Nephron progenitor cell (in vitro differentiated cells): ENCODE results near the gene PXN.
"Not testable (repeated sequence)": the region's sequence is repeated elsewhere in the genome, so short reads cannot be mapped to it uniquely, and the experiment has no call there.

Experiments
- DNase-seq: peaks from one replicate; pipeline ENCODE4 v3.0.0; 2021
- H3K27ac Mint-ChIP-seq: 2 replicates; pipeline ENCODE4 v1.8.0; 2021; ENCODE audit warnings: mild to moderate bottlenecking, moderate library complexity, mixed read lengths
- H3K27me3 Mint-ChIP-seq: 2 replicates; pipeline ENCODE4 v1.8.0; 2021; ENCODE audit warnings: mild to moderate bottlenecking, low read depth, mixed read lengths; ENCODE audit not compliant: poor library complexity
- H3K36me3 Mint-ChIP-seq: 2 replicates; pipeline ENCODE4 v1.8.0; 2021; ENCODE audit warnings: low read depth, mixed read lengths
- H3K4me1 Mint-ChIP-seq: 2 replicates; pipeline ENCODE4 v1.8.0; 2021; ENCODE audit warnings: mixed read lengths
- H3K4me3 Mint-ChIP-seq: 2 replicates; pipeline ENCODE4 v1.8.0; 2021; ENCODE audit warnings: mild to moderate bottlenecking, moderate library complexity, mixed read lengths
- H3K9me3 Mint-ChIP-seq: 2 replicates; pipeline ENCODE4 v1.8.0; 2021; ENCODE audit warnings: mild to moderate bottlenecking, moderate library complexity, mixed read lengths
- TF ChIP-seq, protein P1 (sequence below): fragments of 200-600 bp; sonication (generic); IDR thresholded peaks from 2 replicates; pipeline ENCODE4 v1.5.0; 2021; ENCODE audit warnings: antibody characterized with exemption

The PXN gene

DNA sequence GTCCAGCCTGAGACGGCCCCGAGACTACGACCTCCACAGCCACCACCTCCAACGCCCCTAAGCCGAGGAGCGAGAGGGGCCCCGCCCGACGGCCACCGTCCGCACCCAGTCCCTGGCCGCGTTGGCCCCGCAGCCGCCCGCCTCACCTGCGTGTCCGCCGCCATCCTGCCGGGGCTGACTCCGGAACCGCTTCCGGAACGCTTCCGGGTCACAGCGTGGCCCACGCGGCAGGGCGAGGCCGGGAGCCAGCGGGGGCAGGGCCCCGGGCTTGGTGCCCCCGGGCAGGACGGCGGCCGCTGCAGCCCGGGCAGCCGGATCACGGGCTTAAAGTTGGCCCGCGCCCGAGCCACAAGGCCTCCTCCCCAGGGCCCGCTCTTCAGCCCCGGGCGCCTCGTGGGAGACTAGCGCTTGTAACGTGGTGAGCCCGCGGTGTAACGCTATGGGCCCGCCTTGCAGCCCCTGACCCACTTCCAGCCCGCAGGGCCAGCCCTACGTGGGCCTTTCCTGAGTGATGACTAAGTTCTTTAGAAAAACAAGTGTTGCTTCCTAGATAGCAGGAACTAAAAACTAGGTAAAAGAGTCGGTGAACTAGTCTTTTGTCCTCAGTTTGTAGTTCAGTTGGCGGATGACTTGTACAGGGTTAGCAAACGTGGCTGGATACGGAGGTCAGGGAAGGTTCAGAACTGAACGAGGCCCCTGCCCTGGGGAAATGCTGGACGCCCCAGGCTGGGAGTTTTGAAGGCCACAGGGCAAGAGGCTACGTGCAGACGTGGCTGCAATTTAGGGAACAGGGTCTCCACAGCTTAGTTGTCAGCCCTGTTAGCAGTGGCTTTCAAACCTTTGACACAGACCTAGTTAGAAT, 70.8 kb downstream of the PXN start, which contains the start of gene GCN1:
TSS of gene GCN1 (minus strand) at position 182 of the 862 bp plus-strand sequence. CDS start at position 164, 18 bp downstream.
- Mint-ChIP-seq H3K27ac (peak within 1 kb of the TSS; percentile 99), H3K4me1 (peaks cover 44% of the 10 kb centered on the region), H3K36me3 (peaks cover 43% of the 10 kb centered on the region), H3K9me3 (no peaks in the 10 kb centered on the region), H3K27me3 (no peaks in the 10 kb centered on the region), H3K4me3 (peak within 1 kb of the TSS; percentile 90)
- TF ChIP-seq, protein P1, sequence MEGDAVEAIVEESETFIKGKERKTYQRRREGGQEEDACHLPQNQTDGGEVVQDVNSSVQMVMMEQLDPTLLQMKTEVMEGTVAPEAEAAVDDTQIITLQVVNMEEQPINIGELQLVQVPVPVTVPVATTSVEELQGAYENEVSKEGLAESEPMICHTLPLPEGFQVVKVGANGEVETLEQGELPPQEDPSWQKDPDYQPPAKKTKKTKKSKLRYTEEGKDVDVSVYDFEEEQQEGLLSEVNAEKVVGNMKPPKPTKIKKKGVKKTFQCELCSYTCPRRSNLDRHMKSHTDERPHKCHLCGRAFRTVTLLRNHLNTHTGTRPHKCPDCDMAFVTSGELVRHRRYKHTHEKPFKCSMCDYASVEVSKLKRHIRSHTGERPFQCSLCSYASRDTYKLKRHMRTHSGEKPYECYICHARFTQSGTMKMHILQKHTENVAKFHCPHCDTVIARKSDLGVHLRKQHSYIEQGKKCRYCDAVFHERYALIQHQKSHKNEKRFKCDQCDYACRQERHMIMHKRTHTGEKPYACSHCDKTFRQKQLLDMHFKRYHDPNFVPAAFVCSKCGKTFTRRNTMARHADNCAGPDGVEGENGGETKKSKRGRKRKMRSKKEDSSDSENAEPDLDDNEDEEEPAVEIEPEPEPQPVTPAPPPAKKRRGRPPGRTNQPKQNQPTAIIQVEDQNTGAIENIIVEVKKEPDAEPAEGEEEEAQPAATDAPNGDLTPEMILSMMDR: no peak
- peak; percentile 84 for DNase-seq

DNA sequence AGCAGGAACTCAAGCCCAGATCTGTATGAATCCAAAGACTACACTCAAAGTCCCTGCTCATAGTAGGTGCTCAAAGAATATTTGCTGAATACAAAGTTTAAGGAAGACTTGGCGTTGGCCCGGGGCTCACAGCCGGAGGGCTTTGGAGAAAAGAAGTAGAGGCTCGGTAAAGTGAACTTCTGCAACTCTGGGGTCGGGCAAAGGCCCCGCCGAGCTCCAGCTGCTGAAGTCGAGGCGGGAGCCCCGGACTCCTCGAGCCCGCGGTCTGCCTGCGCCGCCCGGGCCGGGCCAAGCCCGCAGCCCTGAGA, 71.3 kb downstream of the PXN start:
- peaks cover 41% of the 10 kb centered on the region for H3K36me3 Mint-ChIP-seq
- peak overlapping the region; percentile 90 for H3K4me3 Mint-ChIP-seq
- TF ChIP-seq, protein P1: no peak
- H3K9me3 Mint-ChIP-seq: no peaks in the 10 kb centered on the region
- no peak for DNase-seq
- H3K27ac Mint-ChIP-seq: peak overlapping the region; percentile 88
- H3K4me1 Mint-ChIP-seq: peaks cover 38% of the 10 kb centered on the region
- H3K27me3 Mint-ChIP-seq: no peaks in the 10 kb centered on the region

DNA sequence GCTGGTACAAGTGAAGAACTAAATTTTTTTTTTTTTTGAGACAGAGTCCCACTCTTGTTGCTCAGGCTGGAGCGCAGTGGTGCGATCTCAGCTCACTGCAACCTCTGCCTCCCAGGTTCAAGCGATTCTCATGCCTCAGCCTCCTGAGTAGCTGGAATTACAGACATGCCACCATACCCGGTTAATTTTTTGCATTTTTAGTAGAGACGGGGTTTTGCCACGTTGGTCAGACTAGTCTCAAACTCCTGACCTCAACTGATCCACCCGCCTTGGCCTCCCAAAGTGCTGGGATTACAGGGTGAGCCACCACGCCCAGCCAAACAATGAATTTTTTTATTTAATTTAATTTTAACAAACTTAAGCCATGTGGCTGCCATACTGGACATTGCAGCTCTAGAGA, 72.2 kb downstream of the PXN start:
- H3K36me3 Mint-ChIP-seq: peaks cover 40% of the 10 kb centered on the region
- H3K27me3 Mint-ChIP-seq, H3K27ac Mint-ChIP-seq, H3K9me3 Mint-ChIP-seq, DNase-seq: not testable (repeated sequence)
- peaks cover 29% of the 10 kb centered on the region for H3K4me1 Mint-ChIP-seq
- peak overlapping the region; percentile 90 for H3K4me3 Mint-ChIP-seq

DNA sequence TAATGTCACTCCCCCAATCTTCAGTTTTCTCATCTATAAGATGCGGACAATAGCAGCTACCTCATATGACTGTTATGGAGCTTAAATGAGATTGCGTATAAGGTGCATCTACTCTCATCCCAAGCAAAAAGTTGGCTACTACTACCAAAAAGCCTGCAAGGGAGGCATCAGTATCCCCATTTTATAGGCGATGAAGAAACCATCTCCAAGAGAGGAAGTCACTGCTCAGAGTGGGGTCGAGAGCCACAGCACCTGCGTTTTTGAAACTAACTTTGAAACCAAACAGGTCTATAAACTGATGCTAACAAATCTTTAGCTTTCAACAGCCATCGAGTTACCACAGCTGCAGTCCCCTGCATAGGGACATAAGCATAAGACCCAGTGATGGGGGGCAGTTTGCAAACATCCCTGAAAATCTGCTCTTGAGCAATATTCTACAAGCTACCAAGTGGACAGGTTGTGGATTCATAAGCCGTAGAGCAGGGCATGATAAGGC, 74.5 kb downstream of the PXN start:
- Mint-ChIP-seq H3K9me3 (no peaks in the 10 kb centered on the region), H3K4me1 (peaks cover 15% of the 10 kb centered on the region), H3K4me3 (no peak overlapping the region), H3K27me3 (no peaks in the 10 kb centered on the region), H3K36me3 (peaks cover 38% of the 10 kb centered on the region), H3K27ac (no peak overlapping the region)
- TF ChIP-seq, protein P1: no peak
- no peak for DNase-seq

DNA sequence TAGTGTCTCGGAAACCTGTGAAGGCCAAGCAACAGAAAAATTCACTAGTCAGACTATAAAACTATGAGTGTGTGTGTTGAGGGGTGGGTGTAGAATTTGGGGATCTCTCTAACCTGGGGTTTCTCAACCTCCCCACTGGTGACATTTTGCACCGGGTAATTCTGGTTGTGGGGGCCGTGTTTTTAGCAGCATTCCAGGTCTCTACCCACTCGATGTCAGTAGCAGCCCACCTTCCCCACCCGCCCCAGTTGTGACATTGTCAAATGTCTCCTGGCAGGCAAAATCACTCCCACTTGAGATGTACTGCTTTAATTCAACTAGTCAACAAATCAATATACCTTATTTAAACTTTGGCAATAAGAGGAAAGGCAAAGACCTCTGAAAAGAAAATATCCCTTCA, 75.1 kb downstream of the PXN start:
- Mint-ChIP-seq H3K27me3 (no peaks in the 10 kb centered on the region), H3K27ac (no peak overlapping the region), H3K4me3 (no peak overlapping the region), H3K4me1 (peaks cover 14% of the 10 kb centered on the region), H3K9me3 (no peaks in the 10 kb centered on the region), H3K36me3 (peaks cover 38% of the 10 kb centered on the region)
- TF ChIP-seq, protein P1: no peak
- no peak for DNase-seq

DNA sequence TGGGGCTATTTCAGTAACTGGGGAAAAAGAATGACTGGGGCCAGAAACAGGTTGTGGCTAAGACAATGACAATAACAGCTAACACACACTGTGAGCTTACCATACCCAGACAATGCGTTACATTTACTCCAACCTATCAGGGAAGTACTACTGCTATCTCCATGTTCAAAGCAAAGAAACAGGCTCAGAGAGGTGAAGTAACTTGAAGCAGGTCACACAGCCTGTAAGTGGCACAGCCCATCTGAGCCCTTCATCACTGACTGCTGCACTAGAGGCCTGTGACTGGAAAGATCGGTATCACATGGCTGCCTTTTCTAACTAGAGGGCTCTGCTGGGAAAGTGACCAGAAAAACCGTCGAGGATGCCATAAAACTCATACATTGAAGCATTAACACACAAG, 78.9 kb downstream of the PXN start:
- no peak overlapping the region for H3K27ac Mint-ChIP-seq

More for the DNA sequence above, 78.9 kb downstream of the PXN start:
- TF ChIP-seq, protein P1: no peak
- Mint-ChIP-seq H3K36me3 (peaks cover 73% of the 10 kb centered on the region), H3K4me1 (peaks cover 5% of the 10 kb centered on the region), H3K4me3 (no peak overlapping the region), H3K27me3 (no peaks in the 10 kb centered on the region), H3K9me3 (no peaks in the 10 kb centered on the region)
- no peak for DNase-seq
